ENCODE data around the gene SLC28A3. TPM values are rescaled to one million over a fixed set of nuclear protein-coding genes. Genes with fewer than 3 reads are reported as not detected.

The SLC28A3 gene
- total and polyA plus RNA-seq, 5 donors from 2014 or later = not detected

GRCh38 chr9:84324811-84325210, 15.7 kb downstream of the SLC28A3 start:
- Histone ChIP-seq H3K27me3 (ENCODE audit: control insufficient read depth, insufficient read depth, low read length) (no peaks in the 10 kb centered on the region), H3K36me3 (ENCODE audit: control insufficient read depth, insufficient read depth, low read length) (no peaks in the 10 kb centered on the region), H3K27ac (ENCODE audit: insufficient read depth, low read length, poor library complexity, severe bottlenecking) (no peak overlapping the region), H3K4me3 (ENCODE audit: low read depth, low read length) (no peak overlapping the region), H3K9me3 (ENCODE audit: control insufficient read depth in 2 of 2, low read length in 2 of 2) (peaks cover 0 to 2% of the 10 kb centered on the region in 2 experiments), H3K4me1 (ENCODE audit: control insufficient read depth, insufficient read depth, low read length, poor library complexity, severe bottlenecking) (no peaks in the 10 kb centered on the region)
- no peak overlapping the region for H3K4me3 Mint-ChIP-seq
- ATAC-seq (ENCODE audit: low read depth in 2 of 2) (no peak), DNase-seq (no peak)
- H3K4me1 Mint-ChIP-seq = no peaks in the 10 kb centered on the region
- no peaks in the 10 kb centered on the region for H3K36me3 Mint-ChIP-seq
- H3K9me3 Mint-ChIP-seq = peaks cover 0 to 8% (median 3%) of the 10 kb centered on the region in 7 donors
- H3K27ac Mint-ChIP-seq = peak overlapping the region in 1 of 3 donors; percentile 66
- H3K27me3 Mint-ChIP-seq = peaks cover 6% of the 10 kb centered on the region

- no peak for DNase-seq
- no peaks in the 10 kb centered on the region for H3K36me3 Mint-ChIP-seq
- no peaks in the 10 kb centered on the region for H3K27me3 ChIP-seq (ENCODE audit: control insufficient read depth, insufficient read depth, low read length)
- H3K4me3 ChIP-seq (ENCODE audit: low read depth, low read length) = no peak overlapping the region
- H3K27ac Mint-ChIP-seq = no peak overlapping the region
- no peak overlapping the region for H3K27ac ChIP-seq (ENCODE audit: insufficient read depth, low read length, poor library complexity, severe bottlenecking)
- no peak overlapping the region for H3K4me3 Mint-ChIP-seq
- ATAC-seq (ENCODE audit: low read depth in 2 of 2) = no peak
- H3K4me1 ChIP-seq (ENCODE audit: control insufficient read depth, insufficient read depth, low read length, poor library complexity, severe bottlenecking) = no peaks in the 10 kb centered on the region
- H3K36me3 ChIP-seq (ENCODE audit: control insufficient read depth, insufficient read depth, low read length) = no peaks in the 10 kb centered on the region
- peaks cover 0 to 7% (median 3%) of the 10 kb centered on the region in 7 donors for H3K9me3 Mint-ChIP-seq
- peaks cover 0 to 1% of the 10 kb centered on the region in 2 experiments for H3K9me3 ChIP-seq (ENCODE audit: control insufficient read depth in 2 of 2, low read length in 2 of 2)
- peaks cover 3% of the 10 kb centered on the region for H3K27me3 Mint-ChIP-seq
- H3K4me1 Mint-ChIP-seq = no peaks in the 10 kb centered on the region
Observed at GRCh38 chr9:84323858-84324257, 16.7 kb downstream of the SLC28A3 start.

- no peak for ATAC-seq (ENCODE audit: low read depth in 2 of 2)
- DNase-seq = no peak
- Mint-ChIP-seq H3K27me3 (no peaks in the 10 kb centered on the region), H3K36me3 (no peaks in the 10 kb centered on the region), H3K4me1 (no peaks in the 10 kb centered on the region), H3K4me3 (no peak overlapping the region), H3K9me3 (peaks cover 0 to 4% (median 2%) of the 10 kb centered on the region in 7 donors), H3K27ac (no peak overlapping the region)
- H3K9me3 ChIP-seq (ENCODE audit: control insufficient read depth in 2 of 2, low read length in 2 of 2) = no peaks in the 10 kb centered on the region
- no peaks in the 10 kb centered on the region for H3K36me3 ChIP-seq (ENCODE audit: control insufficient read depth, insufficient read depth, low read length)
- no peaks in the 10 kb centered on the region for H3K4me1 ChIP-seq (ENCODE audit: control insufficient read depth, insufficient read depth, low read length, poor library complexity, severe bottlenecking)
- no peak overlapping the region for H3K27ac ChIP-seq (ENCODE audit: insufficient read depth, low read length, poor library complexity, severe bottlenecking)
- H3K27me3 ChIP-seq (ENCODE audit: control insufficient read depth, insufficient read depth, low read length) = no peaks in the 10 kb centered on the region
- no peak overlapping the region for H3K4me3 ChIP-seq (ENCODE audit: low read depth, low read length)
Observed at GRCh38 chr9:84322828-84323227, 17.7 kb downstream of the SLC28A3 start.

- ATAC-seq (ENCODE audit: low read depth in 2 of 2) = no peak
- Histone ChIP-seq H3K9me3 (ENCODE audit: control insufficient read depth in 2 of 2, low read length in 2 of 2) (no peaks in the 10 kb centered on the region), H3K36me3 (ENCODE audit: control insufficient read depth, insufficient read depth, low read length) (no peaks in the 10 kb centered on the region), H3K27me3 (ENCODE audit: control insufficient read depth, insufficient read depth, low read length) (no peaks in the 10 kb centered on the region), H3K27ac (ENCODE audit: insufficient read depth, low read length, poor library complexity, severe bottlenecking) (no peak overlapping the region), H3K4me1 (ENCODE audit: control insufficient read depth, insufficient read depth, low read length, poor library complexity, severe bottlenecking) (no peaks in the 10 kb centered on the region), H3K4me3 (ENCODE audit: low read depth, low read length) (no peak overlapping the region)
- Mint-ChIP-seq H3K4me1 (peaks cover 0 to 5% (median 0%) of the 10 kb centered on the region in 4 donors), H3K27ac (no peak overlapping the region), H3K27me3 (no peaks in the 10 kb centered on the region), H3K4me3 (no peak overlapping the region), H3K9me3 (no peaks in the 10 kb centered on the region), H3K36me3 (no peaks in the 10 kb centered on the region)
- DNase-seq = no peak
Observed at GRCh38 chr9:84320231-84320630, 20.3 kb downstream of the SLC28A3 start.

GRCh38 chr9:84319632-84320031, 20.9 kb downstream of the SLC28A3 start:
- H3K36me3 Mint-ChIP-seq = no peaks in the 10 kb centered on the region
- Histone ChIP-seq H3K36me3 (ENCODE audit: control insufficient read depth, insufficient read depth, low read length) (no peaks in the 10 kb centered on the region), H3K4me1 (ENCODE audit: control insufficient read depth, insufficient read depth, low read length, poor library complexity, severe bottlenecking) (no peaks in the 10 kb centered on the region), H3K27ac (ENCODE audit: insufficient read depth, low read length, poor library complexity, severe bottlenecking) (no peak overlapping the region), H3K27me3 (ENCODE audit: control insufficient read depth, insufficient read depth, low read length) (no peaks in the 10 kb centered on the region), H3K9me3 (ENCODE audit: control insufficient read depth in 2 of 2, low read length in 2 of 2) (no peaks in the 10 kb centered on the region), H3K4me3 (ENCODE audit: low read depth, low read length) (no peak overlapping the region)
- peaks cover 0 to 6% (median 0%) of the 10 kb centered on the region in 4 donors for H3K4me1 Mint-ChIP-seq
- no peak overlapping the region for H3K4me3 Mint-ChIP-seq
- H3K9me3 Mint-ChIP-seq = no peaks in the 10 kb centered on the region
- ATAC-seq (ENCODE audit: low read depth in 2 of 2) (no peak), DNase-seq (no peak)
- H3K27ac Mint-ChIP-seq = no peak overlapping the region
- no peaks in the 10 kb centered on the region for H3K27me3 Mint-ChIP-seq

GRCh38 chr9:84318981-84319380, 21.6 kb downstream of the SLC28A3 start:
- Histone ChIP-seq H3K36me3 (ENCODE audit: control insufficient read depth, insufficient read depth, low read length) (no peaks in the 10 kb centered on the region), H3K4me1 (ENCODE audit: control insufficient read depth, insufficient read depth, low read length, poor library complexity, severe bottlenecking) (no peaks in the 10 kb centered on the region), H3K9me3 (ENCODE audit: control insufficient read depth in 2 of 2, low read length in 2 of 2) (no peaks in the 10 kb centered on the region), H3K27me3 (ENCODE audit: control insufficient read depth, insufficient read depth, low read length) (no peaks in the 10 kb centered on the region), H3K4me3 (ENCODE audit: low read depth, low read length) (no peak overlapping the region), H3K27ac (ENCODE audit: insufficient read depth, low read length, poor library complexity, severe bottlenecking) (no peak overlapping the region)
- DNase-seq (no peak), ATAC-seq (ENCODE audit: low read depth in 2 of 2) (no peak)
- Mint-ChIP-seq H3K4me3 (no peak overlapping the region), H3K27ac (no peak overlapping the region), H3K36me3 (no peaks in the 10 kb centered on the region), H3K9me3 (no peaks in the 10 kb centered on the region), H3K4me1 (peaks cover 0 to 6% (median 0%) of the 10 kb centered on the region in 4 donors), H3K27me3 (no peaks in the 10 kb centered on the region)

GRCh38 chr9:84317563-84317962, 23.0 kb downstream of the SLC28A3 start:
- Histone ChIP-seq H3K9me3 (ENCODE audit: control insufficient read depth in 2 of 2, low read length in 2 of 2) (no peaks in the 10 kb centered on the region), H3K27me3 (ENCODE audit: control insufficient read depth, insufficient read depth, low read length) (no peaks in the 10 kb centered on the region), H3K27ac (ENCODE audit: insufficient read depth, low read length, poor library complexity, severe bottlenecking) (no peak overlapping the region), H3K36me3 (ENCODE audit: control insufficient read depth, insufficient read depth, low read length) (no peaks in the 10 kb centered on the region), H3K4me3 (ENCODE audit: low read depth, low read length) (no peak overlapping the region), H3K4me1 (ENCODE audit: control insufficient read depth, insufficient read depth, low read length, poor library complexity, severe bottlenecking) (no peaks in the 10 kb centered on the region)
- no peaks in the 10 kb centered on the region for H3K9me3 Mint-ChIP-seq
- peaks cover 4% of the 10 kb centered on the region for H3K27me3 Mint-ChIP-seq
- H3K36me3 Mint-ChIP-seq = no peaks in the 10 kb centered on the region
- no peak overlapping the region for H3K27ac Mint-ChIP-seq
- ATAC-seq (ENCODE audit: low read depth in 2 of 2) = no peak
- peaks cover 0 to 6% (median 0%) of the 10 kb centered on the region in 4 donors for H3K4me1 Mint-ChIP-seq
- no peak for DNase-seq
- no peak overlapping the region for H3K4me3 Mint-ChIP-seq

GRCh38 chr9:84315278-84315877, 25.2 kb downstream of the SLC28A3 start:
- no peak for ATAC-seq (ENCODE audit: low read depth in 2 of 2)
- Histone ChIP-seq H3K4me3 (ENCODE audit: low read depth, low read length) (no peak overlapping the region), H3K4me1 (ENCODE audit: control insufficient read depth, insufficient read depth, low read length, poor library complexity, severe bottlenecking) (no peaks in the 10 kb centered on the region), H3K27ac (ENCODE audit: insufficient read depth, low read length, poor library complexity, severe bottlenecking) (no peak overlapping the region), H3K36me3 (ENCODE audit: control insufficient read depth, insufficient read depth, low read length) (no peaks in the 10 kb centered on the region), H3K9me3 (ENCODE audit: control insufficient read depth in 2 of 2, low read length in 2 of 2) (no peaks in the 10 kb centered on the region), H3K27me3 (ENCODE audit: control insufficient read depth, insufficient read depth, low read length) (no peaks in the 10 kb centered on the region)
- Mint-ChIP-seq H3K27me3 (peaks cover 4% of the 10 kb centered on the region), H3K9me3 (no peaks in the 10 kb centered on the region), H3K27ac (no peak overlapping the region), H3K4me1 (peaks cover 0 to 6% (median 0%) of the 10 kb centered on the region in 4 donors), H3K4me3 (no peak overlapping the region), H3K36me3 (no peaks in the 10 kb centered on the region)
- DNase-seq = peak; percentile 9 to 56 (median 36)

Data from CD4-positive, CD25-positive, alpha-beta regulatory T cell (primary cell).